ENCODE results near the gene CCDC188.

DNA sequence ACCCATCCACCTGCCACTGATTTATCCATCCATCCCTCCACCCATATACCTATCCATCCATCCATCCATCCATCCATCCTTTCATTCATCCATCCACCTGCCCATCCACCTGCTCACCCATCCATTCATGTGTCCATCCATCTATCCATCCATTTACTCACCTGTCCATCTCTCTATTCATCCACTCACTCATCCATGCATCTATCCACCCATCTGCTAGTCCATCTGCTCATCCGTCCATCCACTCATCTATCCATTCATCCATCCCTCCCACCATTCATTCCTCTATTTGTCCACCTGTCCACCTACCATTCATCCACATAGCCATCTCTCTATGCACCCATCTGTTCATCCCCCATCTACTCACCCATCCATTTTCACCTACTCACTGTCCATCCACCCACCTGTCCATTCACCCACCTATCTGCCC, 48.6 kb upstream of the CCDC188 start:
- TF ChIP-seq, protein P1, sequence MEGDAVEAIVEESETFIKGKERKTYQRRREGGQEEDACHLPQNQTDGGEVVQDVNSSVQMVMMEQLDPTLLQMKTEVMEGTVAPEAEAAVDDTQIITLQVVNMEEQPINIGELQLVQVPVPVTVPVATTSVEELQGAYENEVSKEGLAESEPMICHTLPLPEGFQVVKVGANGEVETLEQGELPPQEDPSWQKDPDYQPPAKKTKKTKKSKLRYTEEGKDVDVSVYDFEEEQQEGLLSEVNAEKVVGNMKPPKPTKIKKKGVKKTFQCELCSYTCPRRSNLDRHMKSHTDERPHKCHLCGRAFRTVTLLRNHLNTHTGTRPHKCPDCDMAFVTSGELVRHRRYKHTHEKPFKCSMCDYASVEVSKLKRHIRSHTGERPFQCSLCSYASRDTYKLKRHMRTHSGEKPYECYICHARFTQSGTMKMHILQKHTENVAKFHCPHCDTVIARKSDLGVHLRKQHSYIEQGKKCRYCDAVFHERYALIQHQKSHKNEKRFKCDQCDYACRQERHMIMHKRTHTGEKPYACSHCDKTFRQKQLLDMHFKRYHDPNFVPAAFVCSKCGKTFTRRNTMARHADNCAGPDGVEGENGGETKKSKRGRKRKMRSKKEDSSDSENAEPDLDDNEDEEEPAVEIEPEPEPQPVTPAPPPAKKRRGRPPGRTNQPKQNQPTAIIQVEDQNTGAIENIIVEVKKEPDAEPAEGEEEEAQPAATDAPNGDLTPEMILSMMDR (IDR thresholded peaks at IDR 0.05; ENCODE audit: low read depth, low read length), result no peak
- TF ChIP-seq, protein P2, sequence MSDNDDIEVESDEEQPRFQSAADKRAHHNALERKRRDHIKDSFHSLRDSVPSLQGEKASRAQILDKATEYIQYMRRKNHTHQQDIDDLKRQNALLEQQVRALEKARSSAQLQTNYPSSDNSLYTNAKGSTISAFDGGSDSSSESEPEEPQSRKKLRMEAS (IDR thresholded peaks at IDR 0.05; ENCODE audit: low read depth, low read length), result no peak
- TF ChIP-seq POLR2A (IDR thresholded peaks at IDR 0.05; ENCODE audit: extremely low read depth, insufficient read length), result no peak
